ENCODE data around the gene ZNF189.

GRCh38 chr9:101366038-101366756 is 32.5 kb upstream of the ZNF189 start:
- TF ChIP-seq TAF1 (IDR thresholded peaks at IDR 0.05; ENCODE audit: borderline replicate concordance, low read depth, low read length) = no peak
- TF ChIP-seq POLR2A (IDR thresholded peaks at IDR 0.05; ENCODE audit: low read depth, low read length) = no peak

All from GM12892 (cell line).